GM12878 (cell line): ENCODE results near the gene MAGI1. TPM values are rescaled to one million over a fixed set of nuclear protein-coding genes. Genes with fewer than 3 reads are reported as not detected.
A peak's percentile ranks its signal among the peaks of the same experiment; 100 is the strongest.

Experiments used
- ATAC-seq: fragments of 200-7000 bp; cut with Tn5 transposase; 3 replicates; pipeline ENCODE4 v1.9.1; 2020; ENCODE audit warnings: mild to moderate bottlenecking, moderate library complexity
- BruUV-seq: library from RNA; stranded (reverse); fragments of 400-500 nt; replicated peaks from 2 replicates; lab custom pipeline; 2021; lab: Mats Ljungman, UMichigan
- CTCF ChIA-PET: fragments of 300-600 bp; sonication (Branson Sonifier 250); formaldehyde crosslinking; extraction: SDS; loops from one replicate; lab custom pipeline; 2021; ENCODE audit warnings: inconsistent platforms; lab: Yijun Ruan, JAX
- POLR2A ChIA-PET: fragments of 350-600 bp; formaldehyde crosslinking; extraction: SDS; loops from one replicate; lab custom pipeline; 2021; ENCODE audit warnings: inconsistent platforms; lab: Charles Lee
- RAD21 ChIA-PET: fragments of 300-600 bp; sonication (Branson Sonifier 250); formaldehyde crosslinking; loops from one replicate; lab custom pipeline; 2023; ENCODE audit warnings: antibody characterized with exemption; ENCODE audit not compliant: unreplicated experiment; lab: Charles Lee
- SMC1A ChIA-PET: fragments of 300-600 bp; sonication (Branson Sonifier 250); formaldehyde crosslinking; loops from one replicate; lab custom pipeline; 2023; ENCODE audit not compliant: unreplicated experiment, uncharacterized antibody; lab: Charles Lee
- DNase-seq: peaks from one replicate; pipeline ENCODE4 v3.0.0-alpha.2; 2011; ENCODE audit warnings: low read depth, low spot score
- FAIRE-seq: peaks from 3 replicates; lab custom pipeline; 2011; peaks lifted over from hg19 to GRCh38; lab: Jason Lieb, UNC
- H2AFZ ChIP-seq: 2 replicates; pipeline ENCODE4 v1.6.0; 2011; ENCODE audit warnings: low read depth, low read length, control low read depth; ENCODE audit not compliant: control insufficient read depth
- H3K27ac ChIP-seq: 2 replicates; pipeline ENCODE4 v1.5.1; 2011; ENCODE audit warnings: control low read depth; ENCODE audit not compliant: control insufficient read depth, insufficient read depth
- H3K27me3 ChIP-seq, 2 experiments: replicated peaks in 1 of 2; 2 replicates each; pipeline versions ENCODE4 v1.6.0 to v1.6.1; 2011; ENCODE audit warnings: low read length in 1 of 2; ENCODE audit not compliant: control insufficient read depth in 2 of 2, insufficient read depth in 2 of 2
- H3K36me3 ChIP-seq, 2 experiments: 2 replicates each; pipeline ENCODE4 v1.5.1; 2011; ENCODE audit warnings: low read length in 1 of 2; ENCODE audit not compliant: control insufficient read depth in 2 of 2, insufficient read depth in 2 of 2
- H3K4me1 ChIP-seq: 2 replicates; pipeline ENCODE4 v1.6.1; 2011; ENCODE audit warnings: mild to moderate bottlenecking, low read length, moderate library complexity, mixed read lengths; ENCODE audit not compliant: control insufficient read depth, insufficient read depth
- H3K4me2 ChIP-seq: 2 replicates; pipeline ENCODE4 v1.6.0; 2011; ENCODE audit warnings: control low read depth; ENCODE audit not compliant: control insufficient read depth, insufficient read depth
- H3K4me3 ChIP-seq: fragments of 200-600 bp; sonication (generic); 2 replicates; pipeline ENCODE4 v1.5.1; 2016
- H3K79me2 ChIP-seq: 2 replicates; pipeline ENCODE4 v1.6.0; 2011; ENCODE audit warnings: low read length; ENCODE audit not compliant: control insufficient read depth, insufficient read depth
- H3K9ac ChIP-seq: 2 replicates; pipeline ENCODE4 v1.8.0; 2011; ENCODE audit warnings: low read length, control low read depth, mixed read lengths; ENCODE audit not compliant: control insufficient read depth, insufficient read depth
- H3K9me3 ChIP-seq: replicated peaks from 3 replicates; pipeline ENCODE4 v1.5.1; 2011; ENCODE audit warnings: mild to moderate bottlenecking, low read length; ENCODE audit not compliant: control insufficient read depth, insufficient read depth
- H4K20me1 ChIP-seq: 2 replicates; pipeline ENCODE4 v1.6.0; 2011; ENCODE audit not compliant: control insufficient read depth, insufficient read depth
- BHLHE40 ChIP-seq, 2 experiments: fragments of 450-650 bp in 1 of 2; IDR thresholded peaks; 2 replicates each; pipeline ENCODE4 v1.6.1; 2011 to 2017; ENCODE audit warnings: low read depth in 2 of 2, borderline replicate concordance in 1 of 2, improper control_type of control experiment in 1 of 2, low read length in 1 of 2, mild to moderate bottlenecking in 1 of 2
- DPF2 ChIP-seq: fragments of 450-650 bp; IDR thresholded peaks from 2 replicates; pipeline ENCODE4 v1.6.1; 2017; ENCODE audit warnings: mild to moderate bottlenecking
- EED ChIP-seq: sonication (generic); IDR thresholded peaks from 2 replicates; pipeline ENCODE4 v1.6.1; 2016; ENCODE audit warnings: antibody characterized with exemption, low read depth
- KAT2A ChIP-seq: conservative IDR thresholded peaks from 2 replicates; pipeline ENCODE4 v1.6.1; 2011; ENCODE audit warnings: low read depth, low read length; ENCODE audit not compliant: control insufficient read depth
- MLLT1 ChIP-seq: fragments of 450-650 bp; IDR thresholded peaks from 2 replicates; pipeline ENCODE4 v1.6.1; 2016; ENCODE audit warnings: mild to moderate bottlenecking
- NFXL1 ChIP-seq: fragments of 450-650 bp; IDR thresholded peaks from 2 replicates; pipeline ENCODE4 v1.6.1; 2017; ENCODE audit warnings: antibody characterized with exemption, mild to moderate bottlenecking, borderline replicate concordance
- NFYA ChIP-seq: IDR thresholded peaks from 2 replicates; pipeline ENCODE4 v1.6.1; 2011; ENCODE audit warnings: low read depth, mild to moderate bottlenecking, low read length, improper control_type of control experiment, borderline replicate concordance
- PAX5 ChIP-seq: IDR thresholded peaks from 2 replicates; pipeline ENCODE4 v1.6.1; 2011; ENCODE audit warnings: low read depth, low read length, borderline replicate concordance
- POLR2AphosphoS5 ChIP-seq: IDR thresholded peaks from 2 replicates; pipeline ENCODE4 v1.6.1; 2011; ENCODE audit warnings: mild to moderate bottlenecking, low read length, inconsistent platforms
- SPI1 ChIP-seq: IDR thresholded peaks from 2 replicates; pipeline ENCODE4 v1.6.1; 2011; ENCODE audit warnings: low read depth, mild to moderate bottlenecking, low read length, moderate library complexity, borderline replicate concordance; ENCODE audit not compliant: insufficient read depth
- SUZ12 ChIP-seq: fragments of 200-600 bp; sonication (generic); IDR thresholded peaks from one replicate; pipeline ENCODE4 v1.6.1; 2018; ENCODE audit warnings: antibody characterized with exemption, mild to moderate bottlenecking; ENCODE audit not compliant: unreplicated experiment
- TCF3 ChIP-seq: IDR thresholded peaks from 2 replicates; pipeline ENCODE4 v1.6.1; 2012; ENCODE audit warnings: low read depth, mild to moderate bottlenecking, low read length, borderline replicate concordance; ENCODE audit not compliant: insufficient read depth
- ZBED1 ChIP-seq: IDR thresholded peaks from 2 replicates; pipeline ENCODE4 v1.6.1; 2016; ENCODE audit warnings: borderline replicate concordance
- WGBS: methylation state at CpG from one replicate; pipeline ENCODE4 v1.1.6; 2016; ENCODE audit warnings: low lambda C conversion rate; ENCODE audit not compliant: insufficient replicate concordance, insufficient coverage; ENCODE audit errors: missing lambda C conversion rate; 5-methylcytosine and 5-hydroxymethylcytosine counted together
- in situ Hi-C: fragments of 300-500 bp; cut with MboI; formaldehyde crosslinking; loops from 9 replicates; pipeline ENCODE4 v1.14.3; 2018; ENCODE audit warnings: mixed read lengths
- intact Hi-C: fragments of 100-400 bp; cut with micrococcal nuclease; formaldehyde crosslinking; loops from one replicate; pipeline ENCODE4 v1.14.2; 2022; ENCODE audit not compliant: unreplicated experiment
- polyA plus RNA-seq, 11 experiments: library from polyadenylated mRNA; depleted of rRNA in 4 of 11; unstranded in 6 of 11; stranded (reverse) in 5 of 11; fragments of >200 nt; fragmentation: Nextera tagmentation in 4 of 11; fragmentation: Illumina TruSeq in 1 of 11; extraction: Ambion mirVana in 4 of 11; extraction: Trizol in 1 of 11; gene quantifications; 1 replicate in 1 of 11; 2 replicates in 10 of 11; pipeline versions ENCODE4 v1.2.1 to v1.2.3, GENCODE V29; 2011 to 2016; ENCODE audit warnings: inconsistent platforms in 2 of 11, missing spikeins in 2 of 11, low read depth in 1 of 11
- total RNA-seq, 4 experiments: library from RNA; depleted of rRNA in 3 of 4; stranded (reverse); fragments of >200 nt in 3 of 4; fragmentation: Illumina TruSeq in 1 of 4; extraction: Trizol in 1 of 4; gene quantifications; 2 replicates each; pipeline versions ENCODE4 v1.2.1 to v1.2.3, GENCODE V29; 2013 to 2021
- TF ChIP-seq, protein P1 (sequence below): IDR thresholded peaks from 2 replicates; pipeline ENCODE4 v1.6.1; 2011; ENCODE audit warnings: low read depth, low read length, improper control_type of control experiment, borderline replicate concordance

Gene MAGI1
- total and polyA plus RNA-seq, 10 of the 15 experiments (the other 5 are each of a cell fraction or from before 2014, with no cell fraction given): 0.02 to 3.3 (median 0.29) TPM; not detected in 1

DNA sequence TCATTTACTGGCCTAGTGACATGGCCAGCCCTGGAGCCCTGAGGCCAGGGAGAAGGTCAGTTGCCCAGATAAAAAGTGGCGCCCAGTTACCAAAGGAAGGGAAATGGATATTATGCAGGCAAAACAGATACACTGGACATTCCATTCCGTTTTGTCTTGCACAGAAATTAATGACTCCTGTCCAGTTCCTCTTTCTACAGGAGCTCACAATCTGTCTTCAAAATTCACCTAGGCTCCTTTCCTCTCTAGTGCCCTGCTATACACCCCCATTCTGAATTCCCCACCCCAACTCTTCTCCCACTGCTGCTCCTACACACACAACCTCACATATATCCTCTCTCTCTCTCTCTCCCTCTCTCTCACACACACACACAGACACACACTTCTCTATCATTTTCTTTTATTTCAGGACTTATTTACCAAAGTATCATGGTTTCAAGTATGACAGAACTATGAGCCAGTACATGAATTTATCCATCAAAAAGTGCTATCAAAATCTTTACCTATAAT is 229.0 kb downstream of the MAGI1 start:
- TF ChIP-seq MLLT1 (no peak), KAT2A (no peak), SPI1 (peak; percentile 59; the same call in 1 of the 2 replicates)
- ChIA-PET CTCF (no interaction called here), SMC1A (no interaction called here), RAD21 (no interaction called here), POLR2A (no interaction called here)
- Histone ChIP-seq H3K4me3 (no peak overlapping the region), H3K79me2 (no peaks in the 10 kb centered on the region), H3K9ac (no peak overlapping the region), H3K4me2 (no peak overlapping the region), H3K4me1 (no peaks in the 10 kb centered on the region), H3K9me3 (no peaks in the 10 kb centered on the region), H3K27me3 (no peaks in the 10 kb centered on the region), H2AFZ (no peak overlapping the region), H4K20me1 (no peaks in the 10 kb centered on the region), H3K36me3 (no peaks in the 10 kb centered on the region), H3K27ac (no peak overlapping the region)
- no peak for FAIRE-seq
- in situ Hi-C loops (no loop called here), intact Hi-C loops (no loop called here)
- no TSS peak for BruUV-seq
- no peak for DNase-seq
- ATAC-seq: no peak
- 7% methylated on average over 2 of the region's 2 CpGs for WGBS

GRCh38 chr3:65808824-65809223 is 229.9 kb downstream of the MAGI1 start:
- H3K9ac ChIP-seq: no peak overlapping the region
- no peaks in the 10 kb centered on the region for H3K36me3 ChIP-seq
- H3K4me3 ChIP-seq: no peak overlapping the region
- FAIRE-seq (no peak), DNase-seq (no peak)
- H4K20me1 ChIP-seq: no peaks in the 10 kb centered on the region
- intact Hi-C loops (no loop called here), in situ Hi-C loops (no loop called here)
- no peaks in the 10 kb centered on the region for H3K4me1 ChIP-seq
- WGBS: 23% methylated on average over 3 of the region's 3 CpGs
- no peak overlapping the region for H3K27ac ChIP-seq
- no peaks in the 10 kb centered on the region for H3K9me3 ChIP-seq
- RAD21 ChIA-PET: no interaction called here
- SMC1A ChIA-PET: no interaction called here
- H3K4me2 ChIP-seq: no peak overlapping the region
- no peak for TF ChIP-seq SUZ12
- no peak for TF ChIP-seq ZBED1
- TF ChIP-seq NFXL1: no peak
- TF ChIP-seq TCF3: no peak
- no peak for TF ChIP-seq DPF2
- TF ChIP-seq EED: no peak
- TF ChIP-seq, protein P1, sequence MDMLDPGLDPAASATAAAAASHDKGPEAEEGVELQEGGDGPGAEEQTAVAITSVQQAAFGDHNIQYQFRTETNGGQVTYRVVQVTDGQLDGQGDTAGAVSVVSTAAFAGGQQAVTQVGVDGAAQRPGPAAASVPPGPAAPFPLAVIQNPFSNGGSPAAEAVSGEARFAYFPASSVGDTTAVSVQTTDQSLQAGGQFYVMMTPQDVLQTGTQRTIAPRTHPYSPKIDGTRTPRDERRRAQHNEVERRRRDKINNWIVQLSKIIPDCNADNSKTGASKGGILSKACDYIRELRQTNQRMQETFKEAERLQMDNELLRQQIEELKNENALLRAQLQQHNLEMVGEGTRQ: no peak
- TF ChIP-seq NFYA: no peak
- no peak for TF ChIP-seq BHLHE40 (IDR thresholded peaks at IDR 0.05; ENCODE audit: borderline replicate concordance in 1 of 2, low read depth in 2 of 2, low read length in 1 of 2)
- TF ChIP-seq PAX5: no peak
- no peak for TF ChIP-seq POLR2AphosphoS5
- TF ChIP-seq, all 136 proteins: peak for 0
- Histone ChIP-seq H3K79me2 (no peaks in the 10 kb centered on the region), H3K27me3 (no peaks in the 10 kb centered on the region), H2AFZ (no peak overlapping the region)
- BruUV-seq: no TSS peak
- ChIA-PET POLR2A (no interaction called here), CTCF (no interaction called here)
- no peak for ATAC-seq
